IPS DF 6.9 (cell line): ENCODE measurements around the gene MMP23B.
A peak's percentile ranks its signal among the peaks of the same experiment; 100 is the strongest.

Experiments
- DNase-seq: peaks from one replicate; pipeline ENCODE4 v3.0.0-alpha.2; 2013; ENCODE audit warnings: low read depth, low spot score
- H3K27ac ChIP-seq: one replicate; pipeline ENCODE4 v1.5.1; 2013; ENCODE audit warnings: low read length, control low read depth
- H3K27me3 ChIP-seq: 2 replicates; pipeline ENCODE4 v1.6.1; 2013; ENCODE audit warnings: mild to moderate bottlenecking, low read length; ENCODE audit not compliant: control insufficient read depth, insufficient read depth
- H3K36me3 ChIP-seq: 2 replicates; pipeline ENCODE4 v1.6.1; 2013; ENCODE audit warnings: low read length; ENCODE audit not compliant: control insufficient read depth, insufficient read depth
- H3K4me1 ChIP-seq: 2 replicates; pipeline ENCODE4 v1.6.1; 2013; ENCODE audit warnings: low read length; ENCODE audit not compliant: control insufficient read depth, insufficient read depth
- H3K4me3 ChIP-seq: 2 replicates; pipeline ENCODE4 v1.5.1; 2013; ENCODE audit warnings: mild to moderate bottlenecking, low read length
- H3K9me3 ChIP-seq: 2 replicates; pipeline ENCODE4 v1.6.1; 2013; ENCODE audit warnings: low read length, inconsistent platforms; ENCODE audit not compliant: control insufficient read depth, insufficient read depth
- WGBS: extraction: QIAGEN DNeasy Blood & Tissue Kit; methylation state at CpG from one replicate; pipeline ENCODE4 v1.1.7; 2013; ENCODE audit warnings: mixed read lengths, missing lambda C conversion rate; ENCODE audit not compliant: insufficient read length, insufficient coverage; 5-methylcytosine and 5-hydroxymethylcytosine counted together

The MMP23B gene

GRCh38 chr1:1614204-1614953 is 17.6 kb upstream of the MMP23B start:
- H3K4me1 ChIP-seq: 0 out of 2 replicates have a peak, but pooled peaks cover 3% of the 10 kb centered on the region

GRCh38 chr1:1614954-1615255 is 17.1 kb upstream of the MMP23B start:
- H3K27me3 ChIP-seq: no peaks in the 10 kb centered on the region
- WGBS: no CpG with 5 or more reads among the region's 23 CpGs
- peak overlapping the region; percentile 82; the same call in 1 of the 2 replicates for H3K4me3 ChIP-seq
- H3K4me1 ChIP-seq: 0 out of 2 replicates have a peak, but pooled peaks cover 3% of the 10 kb centered on the region
- no peaks in the 10 kb centered on the region for H3K9me3 ChIP-seq
- DNase-seq: no peak
- H3K27ac ChIP-seq: no peak overlapping the region
- no peaks in the 10 kb centered on the region for H3K36me3 ChIP-seq

More at GRCh38 chr1:1614204-1614953, 17.6 kb upstream of the MMP23B start:
- no peak overlapping the region for H3K27ac ChIP-seq
- DNase-seq: no peak
- H3K27me3 ChIP-seq: no peaks in the 10 kb centered on the region
- no CpG with 5 or more reads among the region's 30 CpGs for WGBS
- no peaks in the 10 kb centered on the region for H3K36me3 ChIP-seq
- peak overlapping the region; percentile 82; the same call in 1 of the 2 replicates for H3K4me3 ChIP-seq
- H3K9me3 ChIP-seq: no peaks in the 10 kb centered on the region

- WGBS: no CpG with 5 or more reads among the region's 107 CpGs
- Histone ChIP-seq H3K27ac (no peak within 1 kb of the TSS), H3K27me3 (no peaks in the 10 kb centered on the region), H3K9me3 (no peaks in the 10 kb centered on the region), H3K4me1 (0 out of 2 replicates have a peak, but pooled peaks cover 3% of the 10 kb centered on the region), H3K4me3 (peak within 1 kb of the TSS; percentile 82), H3K36me3 (no peaks in the 10 kb centered on the region)
- DNase-seq: peak; percentile 97
These were observed 16.5 kb upstream of the MMP23B start, which contains the start of gene MIB2 for GRCh38 chr1:1615256-1616044. TSS of gene MIB2 (plus strand) at chr1:1615500. CDS start at chr1:1623453, 7,953 bp downstream.

GRCh38 chr1:1616045-1616790 is 15.8 kb upstream of the MMP23B start:
- no peak for DNase-seq
- H3K27ac ChIP-seq: no peak overlapping the region
- 0 out of 2 replicates have a peak, but pooled peaks cover 3% of the 10 kb centered on the region for H3K4me1 ChIP-seq
- H3K36me3 ChIP-seq: no peaks in the 10 kb centered on the region
- no peaks in the 10 kb centered on the region for H3K9me3 ChIP-seq
- peak overlapping the region; percentile 82 for H3K4me3 ChIP-seq
- H3K27me3 ChIP-seq: no peaks in the 10 kb centered on the region
- no CpG with 5 or more reads among the region's 80 CpGs for WGBS

GRCh38 chr1:1616838-1617237 is 15.1 kb upstream of the MMP23B start:
- no peak for DNase-seq
- no CpG with 5 or more reads among the region's 19 CpGs for WGBS
- Histone ChIP-seq H3K4me3 (no peak overlapping the region), H3K27me3 (no peaks in the 10 kb centered on the region), H3K9me3 (no peaks in the 10 kb centered on the region), H3K4me1 (0 out of 2 replicates have a peak, but pooled peaks cover 3% of the 10 kb centered on the region), H3K36me3 (no peaks in the 10 kb centered on the region), H3K27ac (no peak overlapping the region)

GRCh38 chr1:1617516-1617915 is 14.5 kb upstream of the MMP23B start:
- Histone ChIP-seq H3K4me3 (no peak overlapping the region), H3K27ac (no peak overlapping the region), H3K4me1 (0 out of 2 replicates have a peak, but pooled peaks cover 3% of the 10 kb centered on the region), H3K9me3 (no peaks in the 10 kb centered on the region), H3K27me3 (no peaks in the 10 kb centered on the region), H3K36me3 (no peaks in the 10 kb centered on the region)
- no CpG with 5 or more reads among the region's 11 CpGs for WGBS
- no peak for DNase-seq

- Histone ChIP-seq H3K27ac (no peak overlapping the region), H3K4me3 (no peak overlapping the region), H3K36me3 (no peaks in the 10 kb centered on the region), H3K4me1 (0 out of 2 replicates have a peak, but pooled peaks cover 3% of the 10 kb centered on the region), H3K27me3 (no peaks in the 10 kb centered on the region), H3K9me3 (no peaks in the 10 kb centered on the region)
- no peak for DNase-seq
- no CpG with 5 or more reads among the region's 6 CpGs for WGBS
These were observed 14.0 kb upstream of the MMP23B start for GRCh38 chr1:1617925-1618324.

- no peak overlapping the region for H3K27ac ChIP-seq
- no CpG with 5 or more reads among the region's 9 CpGs for WGBS
- H3K27me3 ChIP-seq: no peaks in the 10 kb centered on the region
- DNase-seq: no peak
- no peaks in the 10 kb centered on the region for H3K36me3 ChIP-seq
- H3K4me3 ChIP-seq: no peak overlapping the region
- no peaks in the 10 kb centered on the region for H3K9me3 ChIP-seq
- H3K4me1 ChIP-seq: 0 out of 2 replicates have a peak, but pooled peaks cover 3% of the 10 kb centered on the region
These were observed 13.4 kb upstream of the MMP23B start for GRCh38 chr1:1618396-1619068.

GRCh38 chr1:1619917-1620361 is 12.0 kb upstream of the MMP23B start:
- WGBS: no CpG with 5 or more reads among the region's 14 CpGs
- no peaks in the 10 kb centered on the region for H3K36me3 ChIP-seq
- no peak overlapping the region for H3K4me3 ChIP-seq
- H3K9me3 ChIP-seq: no peaks in the 10 kb centered on the region
- 0 out of 2 replicates have a peak, but pooled peaks cover 3% of the 10 kb centered on the region for H3K4me1 ChIP-seq
- H3K27ac ChIP-seq: no peak overlapping the region
- no peaks in the 10 kb centered on the region for H3K27me3 ChIP-seq
- no peak for DNase-seq
